ENCODE measurements around the gene PLXDC2.

Gene PLXDC2

GRCh38 chr10:19919671-19920070 lies 103.4 kb downstream of the PLXDC2 start:
- no peak for TF ChIP-seq CTCF (IDR thresholded peaks at IDR 0.05; ENCODE audit: borderline replicate concordance, insufficient read depth, low read depth, low read length)
- H3K4me3 ChIP-seq (ENCODE audit: low read depth, low read length), result no peak overlapping the region

- no peak for TF ChIP-seq CTCF (IDR thresholded peaks at IDR 0.05; ENCODE audit: borderline replicate concordance, insufficient read depth, low read depth, low read length)
- H3K4me3 ChIP-seq (ENCODE audit: low read depth, low read length), result no peak overlapping the region
Observed at GRCh38 chr10:19920075-19920726, 104.0 kb downstream of the PLXDC2 start.

GRCh38 chr10:19921300-19922140 lies 105.3 kb downstream of the PLXDC2 start:
- TF ChIP-seq CTCF (IDR thresholded peaks at IDR 0.05; ENCODE audit: borderline replicate concordance, insufficient read depth, low read depth, low read length), result no peak
- no peak overlapping the region for H3K4me3 ChIP-seq (ENCODE audit: low read depth, low read length)

- no peak overlapping the region for H3K4me3 ChIP-seq (ENCODE audit: low read depth, low read length)
- TF ChIP-seq CTCF (IDR thresholded peaks at IDR 0.05; ENCODE audit: borderline replicate concordance, insufficient read depth, low read depth, low read length), result no peak
Observed at GRCh38 chr10:19922236-19922963, 106.2 kb downstream of the PLXDC2 start.

- TF ChIP-seq CTCF (IDR thresholded peaks at IDR 0.05; ENCODE audit: borderline replicate concordance, insufficient read depth, low read depth, low read length), result no peak
- H3K4me3 ChIP-seq (ENCODE audit: low read depth, low read length), result no peak overlapping the region
Observed at GRCh38 chr10:19925064-19925463, 108.8 kb downstream of the PLXDC2 start.

GRCh38 chr10:19928936-19929335 lies 112.7 kb downstream of the PLXDC2 start:
- no peak for TF ChIP-seq CTCF (IDR thresholded peaks at IDR 0.05; ENCODE audit: borderline replicate concordance, insufficient read depth, low read depth, low read length)
- H3K4me3 ChIP-seq (ENCODE audit: low read depth, low read length), result no peak overlapping the region

All from GM12875 (cell line).